Sigmoid colon (tissue), 7 donors: ENCODE measurements around the gene SLC7A14. TPM values are rescaled to one million over a fixed set of nuclear protein-coding genes. Genes with fewer than 3 reads are reported as not detected.
A peak's percentile ranks its signal among the peaks of the same experiment; 100 is the strongest.

Source experiments
- DNase-seq: peaks from one replicate; pipeline ENCODE4 v3.0.0-alpha.2; 2019
- H3K27ac ChIP-seq, 4 donors: fragments of 200-600 bp; sonication (generic); one replicate each; pipeline ENCODE4 v1.5.1; 2016 to 2019; ENCODE audit warnings: mild to moderate bottlenecking in 1 of 4
- H3K27me3 ChIP-seq, 3 donors: fragments of 200-600 bp; sonication (generic); one replicate each; pipeline ENCODE4 v1.5.1; 2019; ENCODE audit warnings: mild to moderate bottlenecking in 1 of 3
- H3K36me3 ChIP-seq, 4 donors: fragments of 200-600 bp; sonication (generic); one replicate each; pipeline ENCODE4 v1.5.1; 2016 to 2019
- H3K4me1 ChIP-seq, 4 donors: fragments of 200-600 bp; sonication (generic); one replicate each; pipeline ENCODE4 v1.5.1; 2017 to 2019
- H3K4me3 ChIP-seq, 4 donors: fragments of 200-600 bp; sonication (generic); one replicate each; pipeline ENCODE4 v1.5.1; 2017 to 2019; ENCODE audit warnings: mild to moderate bottlenecking in 2 of 4, moderate library complexity in 1 of 4
- H3K9me3 ChIP-seq, 4 donors: fragments of 200-600 bp in 3 of 4; sonication (generic) in 3 of 4; one replicate each; pipeline versions ENCODE4 v1.5.1 to v1.6.1; 2013 to 2019
- EP300 ChIP-seq, 4 donors: sonication (generic); formaldehyde crosslinking; IDR thresholded peaks; one replicate each; pipeline ENCODE4 v1.6.1; 2017; ENCODE audit warnings: antibody characterized with exemption in 4 of 4
- POLR2A ChIP-seq, 2 donors: fragments of 450-650 bp; IDR thresholded peaks; one replicate each; pipeline ENCODE4 v1.6.1; 2016; ENCODE audit warnings: antibody characterized with exemption in 2 of 2, mild to moderate bottlenecking in 2 of 2, moderate library complexity in 2 of 2
- POLR2AphosphoS5 ChIP-seq, 4 donors: sonication (generic); formaldehyde crosslinking; IDR thresholded peaks; one replicate each; pipeline ENCODE4 v1.6.1; 2017; ENCODE audit warnings: antibody characterized with exemption in 4 of 4
- WGBS, 2 donors: extraction: QIAGEN DNeasy Blood & Tissue Kit; methylation state at CpG; one replicate each; pipeline ENCODE4 v1.1.7; 2013; 5-methylcytosine and 5-hydroxymethylcytosine counted together
- intact Hi-C: fragments of 100-400 bp; cut with DNase I; formaldehyde crosslinking; loops from one replicate; pipeline ENCODE4 v1.15.1; 2023
- polyA plus RNA-seq, 3 donors: library from polyadenylated mRNA; stranded (reverse); fragments of 200-250 nt; gene quantifications; one replicate each; pipeline ENCODE4 v1.2.3, GENCODE V29; 2013
- total RNA-seq, 4 donors: library from RNA; depleted of rRNA; stranded (reverse); fragments of >200 nt; gene quantifications; one replicate each; pipeline ENCODE4 v1.1.0, GENCODE V29; 2016
- TF ChIP-seq, protein P1 (sequence below), 4 experiments: fragments of 450-650 bp in 3 of 4; fragments of 200-600 bp in 1 of 4; IDR thresholded peaks; one replicate each; pipeline ENCODE4 v1.5.1; 2016 to 2019; ENCODE audit warnings: antibody characterized with exemption in 4 of 4, mild to moderate bottlenecking in 3 of 4, moderate library complexity in 2 of 4
- donor health status: healthy with polysubstance abuse.
- donor health status: Bipolar disorder and iron deficiency.
- donor health status: healthy.

Gene SLC7A14
- total and polyA plus RNA-seq, 7 donors: 0.79 to 3.9 (median 2.8) TPM; not detected in 2

DNA sequence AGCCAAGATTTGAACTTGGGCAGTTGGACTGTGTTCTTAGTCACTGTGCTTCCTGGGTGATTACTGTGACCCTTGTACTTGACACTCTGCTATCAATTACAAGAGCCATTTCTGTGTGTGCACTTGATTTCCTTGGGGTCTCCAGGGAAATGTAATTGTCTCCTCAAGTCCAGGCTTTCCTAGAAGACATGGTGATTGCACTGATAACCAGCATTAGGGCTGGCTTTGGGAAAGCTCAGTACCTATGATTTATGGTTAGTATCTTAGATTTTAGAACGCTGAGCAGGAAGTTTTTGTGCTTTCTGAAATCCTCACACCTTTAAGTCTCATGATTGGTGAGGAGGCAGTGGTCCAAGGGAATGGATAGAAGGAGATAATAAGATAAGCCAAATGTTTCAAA lies 168.8 kb downstream of the SLC7A14 start:
- 32 to 56% methylated on average over 1 of the region's 1 CpG for WGBS, 2 donors
- peaks cover 13 to 42% (median 32%) of the 10 kb centered on the region in 3 donors for H3K27me3 ChIP-seq
- peaks cover 0 to 25% (median 18%) of the 10 kb centered on the region in 4 donors for H3K4me1 ChIP-seq
- no peak overlapping the region for H3K27ac ChIP-seq
- TF ChIP-seq POLR2AphosphoS5 (IDR thresholded peaks at IDR 0.05): no peak
- no peak for TF ChIP-seq POLR2A (IDR thresholded peaks at IDR 0.05)
- TF ChIP-seq, protein P1, sequence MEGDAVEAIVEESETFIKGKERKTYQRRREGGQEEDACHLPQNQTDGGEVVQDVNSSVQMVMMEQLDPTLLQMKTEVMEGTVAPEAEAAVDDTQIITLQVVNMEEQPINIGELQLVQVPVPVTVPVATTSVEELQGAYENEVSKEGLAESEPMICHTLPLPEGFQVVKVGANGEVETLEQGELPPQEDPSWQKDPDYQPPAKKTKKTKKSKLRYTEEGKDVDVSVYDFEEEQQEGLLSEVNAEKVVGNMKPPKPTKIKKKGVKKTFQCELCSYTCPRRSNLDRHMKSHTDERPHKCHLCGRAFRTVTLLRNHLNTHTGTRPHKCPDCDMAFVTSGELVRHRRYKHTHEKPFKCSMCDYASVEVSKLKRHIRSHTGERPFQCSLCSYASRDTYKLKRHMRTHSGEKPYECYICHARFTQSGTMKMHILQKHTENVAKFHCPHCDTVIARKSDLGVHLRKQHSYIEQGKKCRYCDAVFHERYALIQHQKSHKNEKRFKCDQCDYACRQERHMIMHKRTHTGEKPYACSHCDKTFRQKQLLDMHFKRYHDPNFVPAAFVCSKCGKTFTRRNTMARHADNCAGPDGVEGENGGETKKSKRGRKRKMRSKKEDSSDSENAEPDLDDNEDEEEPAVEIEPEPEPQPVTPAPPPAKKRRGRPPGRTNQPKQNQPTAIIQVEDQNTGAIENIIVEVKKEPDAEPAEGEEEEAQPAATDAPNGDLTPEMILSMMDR (IDR thresholded peaks at IDR 0.05): no peak
- no peak for TF ChIP-seq EP300 (IDR thresholded peaks at IDR 0.05)
- H3K9me3 ChIP-seq: no peaks in the 10 kb centered on the region
- H3K36me3 ChIP-seq: no peaks in the 10 kb centered on the region
- intact Hi-C loops: loop anchor here (10.0 kb wide), 1 partner anchor 278 kb away; no protein-coding TSS in a partner anchor
- H3K4me3 ChIP-seq: no peak overlapping the region
- DNase-seq: no peak

DNA sequence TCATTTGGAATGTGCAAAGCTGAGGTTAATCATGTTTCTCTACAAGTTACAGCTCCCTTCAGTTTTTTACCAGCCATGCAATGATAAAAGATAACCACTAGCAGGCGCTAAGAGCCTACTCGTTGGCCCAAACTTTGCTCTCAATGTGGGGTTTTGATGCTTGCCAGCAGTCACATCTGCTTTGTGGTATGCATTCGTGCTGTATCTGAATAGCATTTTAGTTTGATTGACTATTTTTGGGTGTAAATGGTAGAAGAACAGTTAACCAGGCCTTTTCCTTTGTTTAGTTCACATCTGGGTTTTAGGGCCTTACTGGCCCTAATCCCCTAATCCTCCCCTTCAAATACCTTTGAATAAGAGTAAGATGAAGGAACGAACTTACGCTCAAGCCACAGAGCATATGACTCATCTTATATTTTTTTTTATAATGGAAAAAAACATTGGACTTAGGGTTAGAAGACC lies 171.6 kb downstream of the SLC7A14 start:
- Histone ChIP-seq H3K4me1 (peaks cover 0 to 16% (median 12%) of the 10 kb centered on the region in 4 donors), H3K27me3 (peaks cover 11 to 34% (median 22%) of the 10 kb centered on the region in 3 donors), H3K36me3 (no peaks in the 10 kb centered on the region), H3K9me3 (no peaks in the 10 kb centered on the region), H3K4me3 (no peak overlapping the region), H3K27ac (no peak overlapping the region)
- WGBS, 2 donors: 30 to 31% methylated on average over 5 of the region's 5 CpGs
- intact Hi-C loops: loop anchor here (2.0 to 10.0 kb wide), 3 partner anchors 102 to 399 kb away; no protein-coding TSS in a partner anchor
- TF ChIP-seq, protein P1 (IDR thresholded peaks at IDR 0.05): peak; percentile 20 to 79 (median 73)
- TF ChIP-seq POLR2AphosphoS5 (IDR thresholded peaks at IDR 0.05) (peak in 1 of 4 donors; percentile 17), EP300 (IDR thresholded peaks at IDR 0.05) (no peak)
- DNase-seq: no peak

DNA sequence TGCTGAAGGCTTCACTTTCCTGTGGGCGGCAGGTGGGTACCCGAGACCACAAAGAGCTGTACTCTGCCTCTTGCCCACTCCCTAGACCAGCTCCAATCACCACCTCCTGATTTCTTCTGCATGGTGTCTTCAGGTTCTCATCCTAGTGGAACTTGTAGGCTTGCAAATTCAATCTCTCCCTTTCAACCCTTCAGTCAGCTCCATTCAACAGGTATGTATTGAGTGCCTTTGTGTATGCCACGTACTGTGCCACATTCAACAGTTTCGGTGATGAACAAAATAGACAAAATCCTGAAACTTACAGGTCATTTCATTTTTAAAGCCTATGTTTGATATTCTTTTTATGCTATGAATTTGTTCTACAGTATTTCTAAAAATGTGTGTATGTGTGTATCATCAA lies 172.6 kb downstream of the SLC7A14 start:
- peaks cover 0 to 7% (median 3%) of the 10 kb centered on the region in 4 donors for H3K4me1 ChIP-seq
- no peak overlapping the region for H3K4me3 ChIP-seq
- 97 to 98% methylated on average over 4 of the region's 4 CpGs for WGBS, 2 donors
- H3K36me3 ChIP-seq: no peaks in the 10 kb centered on the region
- no peak overlapping the region for H3K27ac ChIP-seq
- TF ChIP-seq, protein P1 (IDR thresholded peaks at IDR 0.05): no peak
- TF ChIP-seq POLR2A (IDR thresholded peaks at IDR 0.05): no peak
- no peak for TF ChIP-seq EP300 (IDR thresholded peaks at IDR 0.05)
- no peak for TF ChIP-seq POLR2AphosphoS5 (IDR thresholded peaks at IDR 0.05)
- H3K9me3 ChIP-seq: no peaks in the 10 kb centered on the region
- intact Hi-C loops: loop anchor here (5.0 to 10.0 kb wide), 2 partner anchors 101 to 282 kb away; no protein-coding TSS in a partner anchor
- peaks cover 1 to 24% (median 14%) of the 10 kb centered on the region in 3 donors for H3K27me3 ChIP-seq
- DNase-seq: no peak

DNA sequence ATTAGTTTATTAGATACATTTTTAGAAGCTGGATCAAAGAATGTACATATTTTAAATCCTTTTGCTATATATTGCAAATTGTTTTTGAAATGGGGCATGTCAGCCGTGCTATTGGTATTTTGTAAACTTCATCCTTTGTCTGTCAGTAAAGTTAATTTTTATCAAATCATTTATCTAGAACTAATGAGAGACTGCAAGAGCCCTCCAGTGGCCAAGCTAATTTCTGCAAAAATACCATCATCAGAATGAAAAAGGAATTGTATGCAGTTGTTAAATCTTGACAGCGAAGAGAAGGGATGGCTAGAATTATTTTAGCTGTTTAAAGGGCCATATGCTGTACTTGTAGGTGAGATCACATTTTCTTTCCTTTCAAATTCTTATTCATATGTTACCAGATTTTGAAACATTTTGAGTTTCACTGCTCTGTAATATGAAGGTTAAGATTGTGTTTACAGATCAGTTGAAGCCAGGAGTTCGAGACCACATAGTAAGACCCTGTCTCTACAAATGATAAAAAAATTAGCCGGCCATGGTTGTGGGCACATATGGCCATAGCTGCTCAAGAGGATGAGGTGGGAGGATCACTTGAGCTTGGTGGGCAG lies 175.3 kb downstream of the SLC7A14 start:
- Histone ChIP-seq H3K9me3 (no peaks in the 10 kb centered on the region), H3K4me1 (peaks cover 0 to 3% (median 0%) of the 10 kb centered on the region in 4 donors), H3K36me3 (no peaks in the 10 kb centered on the region), H3K4me3 (no peak overlapping the region), H3K27me3 (no peaks in the 10 kb centered on the region), H3K27ac (no peak overlapping the region)
- TF ChIP-seq, protein P1 (IDR thresholded peaks at IDR 0.05): peak in 1 of 4 experiments; percentile 33
- TF ChIP-seq POLR2AphosphoS5 (IDR thresholded peaks at IDR 0.05) (no peak), POLR2A (IDR thresholded peaks at IDR 0.05) (no peak), EP300 (IDR thresholded peaks at IDR 0.05) (no peak)
- DNase-seq: no peak
- intact Hi-C loops: loop anchor here (5.0 to 10.0 kb wide), 2 partner anchors 98 to 284 kb away; no protein-coding TSS in a partner anchor
- 51 to 65% methylated on average over 4 of the region's 4 CpGs for WGBS, 2 donors

Other genes starting within 250 kb of the SLC7A14 start
- gene SKIL, start 228.4 kb downstream of the SLC7A14 start, total RNA-seq: 10 to 100 TPM; 24.8 to 52.6 (median 29.8) TPM
- 10 to 100 TPM in 2 of 3 donors, 1 to 10 TPM in 1; 6.0 to 14.6 (median 12.4) TPM for gene SKIL, start 228.4 kb downstream of the SLC7A14 start, polyA plus RNA-seq
- 10 to 100 TPM in 3 of 4 donors, 1 to 10 TPM in 1; 4.6 to 22.2 (median 16.6) TPM for gene CLDN11, start 167.2 kb downstream of the SLC7A14 start, total RNA-seq
- 1 to 10 TPM in 2 of 3 donors, under 1 TPM in 1; 0.23 to 6.0 (median 3.2) TPM for gene CLDN11, start 167.2 kb downstream of the SLC7A14 start, polyA plus RNA-seq